Astrocyte of the spinal cord (primary cell): ENCODE results near the gene XKR3.
"Not testable (repeated sequence)": the region's sequence is repeated elsewhere in the genome, so short reads cannot be mapped to it uniquely, and the experiment has no call there.

Experiments
- DNase-seq: peaks from one replicate; pipeline ENCODE4 v3.0.0; 2011; ENCODE audit warnings: low read depth, low spot score
- H3K4me3 ChIP-seq: 2 replicates; pipeline ENCODE4 v1.5.1; 2011; ENCODE audit warnings: low read depth, mild to moderate bottlenecking, low read length, moderate library complexity
- in situ Hi-C: cut with HindIII; loops from 2 replicates; pipeline ENCODE4 v1.10.0; 2017; ENCODE audit warnings: low sequenced_read_pairs
- TF ChIP-seq, protein P1 (sequence below): IDR thresholded peaks from 2 replicates; pipeline ENCODE4 v1.5.1; 2012; ENCODE audit warnings: low read depth, mild to moderate bottlenecking, low read length, inconsistent platforms

The XKR3 gene

DNA sequence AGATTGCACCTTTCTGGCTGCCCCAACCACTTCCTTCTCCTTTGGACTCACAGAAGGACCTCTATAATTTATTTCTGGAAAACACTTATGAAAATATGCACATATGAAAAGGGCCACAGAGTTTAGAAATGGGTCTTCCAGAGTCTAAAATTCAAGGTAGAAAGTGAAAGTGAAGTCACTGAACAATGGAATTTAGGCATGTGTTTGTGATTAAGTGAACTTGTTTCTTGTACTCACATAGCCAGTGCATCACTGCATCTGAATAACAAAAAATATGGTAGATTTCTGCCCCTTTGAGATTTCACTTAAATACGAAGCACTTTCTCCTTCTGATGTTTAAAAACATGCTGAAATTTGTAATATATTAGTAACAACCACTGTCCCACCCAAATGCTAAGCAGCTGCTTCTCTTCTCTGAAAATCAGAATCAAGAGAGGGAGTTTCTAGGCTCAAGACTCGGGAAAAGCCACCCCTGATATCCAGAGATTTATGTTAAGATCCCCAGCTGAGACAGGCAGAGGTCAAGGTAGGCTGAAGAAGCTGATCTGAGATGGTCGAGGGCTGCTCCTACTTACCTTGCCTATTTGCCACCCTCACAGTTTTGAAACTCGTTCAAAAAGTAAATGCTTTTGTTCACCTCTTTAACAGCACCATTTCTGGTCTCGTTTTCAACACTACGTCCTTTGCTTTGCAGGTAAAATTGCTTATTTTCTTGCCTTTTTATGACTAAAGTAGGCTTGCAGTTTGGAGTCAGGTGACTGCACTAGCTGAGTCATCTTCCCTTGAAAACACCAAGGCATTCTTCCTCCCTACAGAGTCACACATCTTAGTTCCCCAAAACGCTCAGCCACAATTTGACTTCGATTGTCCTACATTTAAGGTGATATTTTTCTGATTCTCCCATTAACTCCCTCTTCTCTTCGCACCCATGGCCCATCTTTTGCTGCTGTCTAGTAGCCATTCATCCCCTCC, at the start of gene XKR3:
TSS of gene XKR3 (minus strand) at position 696 of the 972 bp plus-strand sequence. CDS start 17,338 bp downstream, outside the sequence.
- in situ Hi-C loops: no loop called here
- TF ChIP-seq, protein P1, sequence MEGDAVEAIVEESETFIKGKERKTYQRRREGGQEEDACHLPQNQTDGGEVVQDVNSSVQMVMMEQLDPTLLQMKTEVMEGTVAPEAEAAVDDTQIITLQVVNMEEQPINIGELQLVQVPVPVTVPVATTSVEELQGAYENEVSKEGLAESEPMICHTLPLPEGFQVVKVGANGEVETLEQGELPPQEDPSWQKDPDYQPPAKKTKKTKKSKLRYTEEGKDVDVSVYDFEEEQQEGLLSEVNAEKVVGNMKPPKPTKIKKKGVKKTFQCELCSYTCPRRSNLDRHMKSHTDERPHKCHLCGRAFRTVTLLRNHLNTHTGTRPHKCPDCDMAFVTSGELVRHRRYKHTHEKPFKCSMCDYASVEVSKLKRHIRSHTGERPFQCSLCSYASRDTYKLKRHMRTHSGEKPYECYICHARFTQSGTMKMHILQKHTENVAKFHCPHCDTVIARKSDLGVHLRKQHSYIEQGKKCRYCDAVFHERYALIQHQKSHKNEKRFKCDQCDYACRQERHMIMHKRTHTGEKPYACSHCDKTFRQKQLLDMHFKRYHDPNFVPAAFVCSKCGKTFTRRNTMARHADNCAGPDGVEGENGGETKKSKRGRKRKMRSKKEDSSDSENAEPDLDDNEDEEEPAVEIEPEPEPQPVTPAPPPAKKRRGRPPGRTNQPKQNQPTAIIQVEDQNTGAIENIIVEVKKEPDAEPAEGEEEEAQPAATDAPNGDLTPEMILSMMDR: no peak
- H3K4me3 ChIP-seq: no peak within 1 kb of the TSS
- DNase-seq: no peak

DNA sequence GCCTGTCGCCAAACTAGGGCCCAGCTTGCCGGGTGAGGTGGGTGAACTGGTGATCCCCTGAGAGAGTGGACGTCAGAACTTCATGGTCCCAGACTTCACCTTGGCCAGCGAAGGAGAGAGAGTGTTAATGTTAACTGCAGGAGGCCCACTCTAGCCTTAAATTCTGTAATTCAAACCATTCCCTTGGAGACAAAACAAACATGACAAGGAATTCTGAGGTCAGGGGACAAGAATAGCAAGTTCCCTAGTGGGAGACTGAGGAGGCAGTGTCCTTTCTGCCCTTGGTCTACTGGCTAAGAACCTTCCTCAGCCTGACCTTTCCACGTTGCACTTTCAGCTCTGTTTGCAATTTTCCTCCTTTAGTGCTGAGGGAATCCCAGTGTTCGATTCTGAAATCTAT, 44.4 kb upstream of the XKR3 start:
- in situ Hi-C loops, DNase-seq, H3K4me3 ChIP-seq: not testable (repeated sequence)

DNA sequence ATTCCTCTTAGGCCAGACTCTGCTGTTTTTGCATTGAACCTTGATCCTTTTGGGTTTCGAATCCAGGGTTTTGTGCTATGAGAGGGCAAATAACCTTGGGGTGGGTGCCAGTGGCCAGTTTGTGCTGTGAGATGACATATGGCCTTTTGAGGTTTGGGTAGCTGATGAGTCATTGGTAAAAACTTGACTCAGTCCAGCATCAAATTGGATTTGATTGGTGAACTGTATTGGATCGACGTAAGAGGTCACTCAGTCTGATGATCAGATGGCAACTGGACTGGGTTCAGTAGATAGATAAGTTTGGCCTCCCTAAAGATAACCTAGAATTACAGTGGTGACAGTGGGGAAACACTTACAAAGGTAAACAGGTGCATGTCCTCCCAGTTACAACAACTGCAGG, 41.0 kb upstream of the XKR3 start:
- in situ Hi-C loops: no loop called here
- TF ChIP-seq, protein P1: no peak
- DNase-seq: no peak
- H3K4me3 ChIP-seq: no peak overlapping the region

DNA sequence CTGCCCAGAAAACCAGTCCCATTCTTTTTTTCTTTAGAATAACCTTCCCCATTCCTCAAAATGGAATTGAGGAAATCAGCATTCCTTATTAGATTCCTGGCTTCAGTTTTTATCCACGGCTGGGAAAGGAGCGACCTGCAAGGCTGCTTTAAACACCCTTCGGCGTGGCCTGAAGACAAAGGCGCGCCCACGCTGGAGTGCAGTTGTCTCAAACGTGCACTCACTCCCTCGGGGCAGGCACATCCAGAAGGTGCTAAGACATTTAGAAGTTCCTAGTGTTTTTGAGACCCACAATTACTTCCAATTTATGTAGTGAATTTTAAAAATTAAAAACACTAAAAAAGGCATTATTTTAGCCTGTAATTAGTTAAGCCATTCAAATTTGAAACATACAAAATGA, 31.6 kb upstream of the XKR3 start:
- H3K4me3 ChIP-seq, DNase-seq, in situ Hi-C loops: not testable (repeated sequence)

DNA sequence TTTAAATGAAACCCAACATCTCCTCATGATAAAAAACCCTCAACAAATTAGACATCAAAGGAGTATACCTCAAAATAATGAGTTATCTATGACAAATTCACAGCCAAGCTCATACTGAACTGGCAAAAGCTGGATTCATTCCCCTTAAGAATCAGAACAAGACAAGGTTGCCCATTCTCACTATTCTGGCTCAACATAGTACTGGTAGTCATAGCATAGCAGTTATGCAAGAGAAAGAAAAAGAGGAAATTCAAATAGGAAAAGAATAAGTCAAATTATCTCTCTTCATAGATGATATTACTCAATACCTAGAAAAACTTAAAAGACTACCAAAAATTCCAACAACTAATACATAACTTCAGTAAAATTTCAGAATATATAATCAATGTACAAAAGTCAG, 29.4 kb upstream of the XKR3 start:
- DNase-seq: no peak
- H3K4me3 ChIP-seq: no peak overlapping the region
- TF ChIP-seq, protein P1: no peak
- in situ Hi-C loops: no loop called here

DNA sequence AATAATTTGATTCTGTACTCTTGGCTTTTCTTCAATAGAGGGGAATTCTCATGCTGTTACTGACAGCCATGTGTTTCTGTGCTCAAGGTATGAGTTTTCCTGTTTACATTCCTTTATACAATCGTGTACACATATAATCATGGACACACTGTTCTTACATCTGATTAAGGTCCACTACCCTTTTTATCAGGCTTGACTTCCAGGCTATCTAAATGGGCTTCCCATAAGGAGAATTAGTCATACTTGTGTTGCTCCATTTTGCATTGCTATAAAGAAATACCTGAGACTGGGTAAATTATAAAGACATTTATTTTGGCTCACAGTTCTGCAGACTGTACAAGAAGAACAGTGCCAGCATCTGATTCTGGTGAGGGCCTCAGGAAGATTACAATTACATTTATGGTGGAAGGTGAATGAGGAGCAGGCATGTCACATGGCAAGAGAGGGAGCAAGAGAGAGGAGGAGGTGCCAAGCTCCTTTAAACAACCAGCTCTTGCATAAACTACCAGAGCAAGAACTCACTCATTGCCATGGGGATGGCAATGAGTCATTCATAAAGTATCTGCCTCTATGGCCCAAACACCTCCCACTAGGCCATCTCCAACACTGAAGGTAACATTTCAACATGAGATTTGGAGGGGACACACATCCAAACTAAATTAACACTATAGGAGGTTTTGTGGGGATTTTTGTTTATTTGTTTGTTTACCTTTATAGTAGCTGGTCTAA, 26.2 kb upstream of the XKR3 start:
- in situ Hi-C loops, DNase-seq, H3K4me3 ChIP-seq: not testable (repeated sequence)

DNA sequence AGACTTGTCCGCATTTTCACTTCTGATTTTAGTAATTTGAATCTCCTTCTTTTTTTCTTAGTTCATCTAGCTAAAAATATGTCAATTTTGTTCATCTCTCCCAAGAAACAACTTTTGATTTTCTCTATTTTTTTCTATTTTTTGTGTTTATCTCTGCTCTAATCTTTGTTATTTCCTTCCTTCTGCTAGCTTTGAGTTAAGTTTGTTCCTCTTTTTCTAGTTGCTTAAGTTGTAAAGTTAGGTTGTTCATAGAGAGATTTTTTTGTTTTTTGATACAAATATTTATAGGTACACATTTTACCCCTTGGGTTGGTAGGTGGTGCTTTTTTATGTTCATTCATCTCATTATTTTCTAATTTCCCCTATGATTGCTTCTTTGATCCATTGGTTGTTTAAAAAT, 22.1 kb upstream of the XKR3 start:
- DNase-seq: no peak
- TF ChIP-seq, protein P1: no peak
- H3K4me3 ChIP-seq: no peak overlapping the region
- in situ Hi-C loops: no loop called here

DNA sequence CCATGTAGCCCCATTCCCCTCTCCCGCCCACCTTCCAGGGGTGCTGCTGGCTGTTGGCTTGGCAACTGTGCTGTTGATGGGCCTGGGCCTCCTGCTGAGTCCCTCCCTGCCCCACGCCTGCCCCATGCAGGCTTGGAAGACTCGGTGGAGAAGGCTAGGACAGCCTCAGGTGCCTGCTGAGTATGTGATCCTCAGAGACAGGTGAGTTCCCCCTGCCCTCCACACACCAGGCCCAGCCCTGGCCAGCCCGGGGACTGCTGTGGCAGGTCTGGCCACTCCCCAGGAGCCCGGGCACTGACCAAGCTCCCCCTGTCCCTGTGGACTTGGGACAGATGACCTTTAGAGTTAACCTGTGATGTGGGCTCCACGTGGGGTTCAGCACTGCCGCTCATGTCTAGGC, 20.7 kb upstream of the XKR3 start:
- TF ChIP-seq, protein P1: no peak
- in situ Hi-C loops: no loop called here
- no peak for DNase-seq
- H3K4me3 ChIP-seq: no peak overlapping the region
